ENCODE measurements around the gene ROMO1. TPM values are rescaled to one million over a fixed set of nuclear protein-coding genes. Genes with fewer than 3 reads are reported as not detected.

The ROMO1 gene
- total and polyA plus RNA-seq, 2 of the 8 experiments (the other 6 are each of a cell fraction or from before 2014, with no cell fraction given): 164 to 702 TPM

GRCh38 chr20:35669221-35669620, 30.0 kb upstream of the ROMO1 start:
- no peak overlapping the region for H3K4me3 ChIP-seq (ENCODE audit: extremely low read depth in 1 of 4, insufficient read depth in 2 of 4, low read depth in 3 of 4, low read length in 4 of 4)
- FAIRE-seq (no peak), DNase-seq (ENCODE audit: low read depth in 1 of 2, low spot score in 2 of 2) (no peak)
- H4K91ac ChIP-seq (replicated peaks; ENCODE audit: insufficient read length, low read length): no peak overlapping the region
- no peaks in the 10 kb centered on the region for H3K9me3 ChIP-seq (ENCODE audit: insufficient read depth in 2 of 2, low read depth in 1 of 2, low read length in 1 of 2)
- peaks cover 2% of the 10 kb centered on the region; the same call in 1 of the 2 replicates for H3K23me2 ChIP-seq (ENCODE audit: low read depth, low read length)
- H3K27me3 ChIP-seq (replicated peaks in 1 of 4; ENCODE audit: control insufficient read depth in 3 of 4, extremely low read depth in 1 of 4, insufficient read depth in 3 of 4, low read length in 3 of 4): no peaks in the 10 kb centered on the region
- no peak overlapping the region for H2BK5ac ChIP-seq (ENCODE audit: low read depth, low read length)
- no peak overlapping the region for H3K23ac ChIP-seq (ENCODE audit: insufficient read length)
- H2BK12ac ChIP-seq (ENCODE audit: low read depth, low read length): no peak overlapping the region
- no peak for TF ChIP-seq CTBP2 (IDR thresholded peaks at IDR 0.05; ENCODE audit: borderline replicate concordance, insufficient read depth, insufficient read length, low read length)
- no peak for TF ChIP-seq SIRT6 (IDR thresholded peaks at IDR 0.05; ENCODE audit: low read length)
- no peak for TF ChIP-seq EP300 (IDR thresholded peaks at IDR 0.05; ENCODE audit: borderline replicate concordance in 1 of 2, low read depth in 2 of 2, low read length in 2 of 2)
- no peak for TF ChIP-seq CEBPB (IDR thresholded peaks at IDR 0.05; ENCODE audit: low read depth, low read length)
- no peak for TF ChIP-seq POU5F1 (IDR thresholded peaks at IDR 0.05; ENCODE audit: low read depth, low read length)
- no peak overlapping the region for H3K14ac ChIP-seq (ENCODE audit: insufficient read length)
- H3K4me1 ChIP-seq (replicated peaks in 1 of 4; ENCODE audit: control insufficient read depth in 3 of 4, insufficient read depth in 4 of 4, low read length in 3 of 4): no peaks in the 10 kb centered on the region; a peak in 1 of 7 replicates
- no peak overlapping the region for H4K8ac ChIP-seq (ENCODE audit: extremely low read depth, insufficient read depth, low read length)
- peaks cover 0 to under 1% of the 10 kb centered on the region in 2 experiments for H4K20me1 ChIP-seq (replicated peaks in 1 of 2; ENCODE audit: control insufficient read depth in 1 of 2, insufficient read depth in 2 of 2, low read length in 2 of 2)
- no peak overlapping the region for H3K18ac ChIP-seq (ENCODE audit: extremely low read depth, low read length)
- H3K79me2 ChIP-seq (ENCODE audit: control insufficient read depth in 1 of 2, insufficient read depth in 2 of 2, low read length in 2 of 2): peaks cover 2 to 6% of the 10 kb centered on the region in 2 experiments
- no peak overlapping the region for H2BK20ac ChIP-seq (ENCODE audit: low read length)
- no peak overlapping the region for H2BK15ac ChIP-seq (ENCODE audit: low read length)
- POLR2A ChIA-PET (ENCODE audit: partially characterized antibody): interaction anchor here (1.1 to 3.2 kb wide), 3 partner anchors 15 to 73 kb away, joined by 4 to 12 read pairs (median 4); partner anchors contain the start of gene RBM39
- no peak overlapping the region for H4K5ac ChIP-seq (ENCODE audit: insufficient read length, low read depth, low read length)
- H2AFZ ChIP-seq (ENCODE audit: low read length): no peak overlapping the region
- H2AK5ac ChIP-seq (ENCODE audit: low read depth, low read length): no peak overlapping the region
- H3K4me2 ChIP-seq (ENCODE audit: insufficient read depth in 1 of 2, low read depth in 2 of 2, low read length in 2 of 2): no peak overlapping the region
- no peaks in the 10 kb centered on the region for H3K79me1 ChIP-seq (ENCODE audit: low read depth, low read length)
- 94% methylated on average over 5 of the region's 5 CpGs; no CpG with 5 or more reads in 1 of the 2 experiments for WGBS, 2 experiments (ENCODE audit: extremely low coverage in 1 of 2, insufficient coverage in 1 of 2, insufficient read length in 1 of 2, insufficient replicate concordance in 2 of 2, low coverage in 1 of 2, low lambda C conversion rate in 2 of 2, missing lambda C conversion rate in 1 of 2)
- CTCF ChIA-PET (ENCODE audit: partially characterized antibody): interaction anchor here (0.6 kb wide), 1 partner anchor 17 kb away, joined by 3 read pairs; no protein-coding TSS in a partner anchor
- peaks cover 0 to 16% (median 8%) of the 10 kb centered on the region in 4 experiments; a peak in 6 of 8 replicates for H3K36me3 ChIP-seq (ENCODE audit: control insufficient read depth in 2 of 4, insufficient read depth in 4 of 4, low read length in 3 of 4)
- no peak overlapping the region for H3K4ac ChIP-seq (replicated peaks; ENCODE audit: insufficient read length, low read depth, low read length)
- no peak overlapping the region for H3K27ac ChIP-seq (ENCODE audit: low read depth, low read length)
- no peak overlapping the region for H3K56ac ChIP-seq (replicated peaks; ENCODE audit: insufficient read length, low read depth, low read length)
- no peak overlapping the region for H3K9ac ChIP-seq (replicated peaks in 1 of 4; ENCODE audit: extremely low read depth in 1 of 4, low read depth in 3 of 4, low read length in 3 of 4)
- H2BK120ac ChIP-seq (replicated peaks; ENCODE audit: low read depth, low read length): no peak overlapping the region
